HepG2 (cell line): Measurements from ENCODE around the gene KCNK15. TPM values are rescaled to one million over a fixed set of nuclear protein-coding genes. Genes with fewer than 3 reads are reported as not detected.

Source experiments
- ATAC-seq: fragments of 200-7000 bp; cut with Tn5 transposase; 3 replicates; pipeline ENCODE4 v1.9.1; 2020; ENCODE audit warnings: mild to moderate bottlenecking, moderate library complexity
- BruUV-seq: library from RNA; stranded (reverse); fragments of 400-500 nt; replicated peaks from 2 replicates; lab custom pipeline; 2021; lab: Mats Ljungman, UMichigan
- CTCF ChIA-PET: fragments of 300-600 bp; formaldehyde crosslinking; extraction: SDS; loops from one replicate; lab custom pipeline; 2021; ENCODE audit warnings: low total read pairs, inconsistent platforms, low intra/inter-chr PET ratio; lab: Yijun Ruan, JAX
- POLR2A ChIA-PET: fragments of 350-600 bp; sonication (Branson Sonifier 250); formaldehyde crosslinking; loops from one replicate; lab custom pipeline; 2020; ENCODE audit warnings: antibody characterized with exemption, inconsistent platforms; lab: Yijun Ruan, JAX
- DNase-seq: peaks from one replicate; pipeline ENCODE4 v3.0.0-alpha.2; 2015; ENCODE audit warnings: low spot score
- FAIRE-seq: peaks from 3 replicates; lab custom pipeline; 2011; peaks lifted over from hg19 to GRCh38; lab: Jason Lieb, UNC
- H2AFZ ChIP-seq: one replicate; pipeline ENCODE4 v1.6.1; 2011; ENCODE audit warnings: low read length, inconsistent platforms
- H3K27ac ChIP-seq: fragments of 300-600 bp; 3 replicates; pipeline ENCODE4 v1.8.0; 2011; ENCODE audit warnings: mixed run types, mild to moderate bottlenecking, mixed read lengths, low read length, inconsistent platforms; ENCODE audit not compliant: insufficient read depth; ENCODE audit errors: extremely low read length
- H3K27me3 ChIP-seq, 2 experiments: fragments of 200-600 bp in 1 of 2; 2 replicates in 1 of 2; 3 replicates in 1 of 2; pipeline versions ENCODE4 v1.6.0 to v1.8.0; 2011; ENCODE audit warnings: low read length in 2 of 2, mild to moderate bottlenecking in 2 of 2, moderate library complexity in 2 of 2, inconsistent platforms in 1 of 2; ENCODE audit not compliant: insufficient read depth in 2 of 2, control insufficient read depth in 1 of 2
- H3K36me3 ChIP-seq, 2 experiments: fragments of 200-600 bp in 1 of 2; replicated peaks in 1 of 2; 2 replicates in 1 of 2; 3 replicates in 1 of 2; pipeline versions ENCODE4 v1.5.1 to v1.8.0; 2011; ENCODE audit warnings: low read length in 2 of 2, inconsistent platforms in 1 of 2; ENCODE audit not compliant: insufficient read depth in 2 of 2, control insufficient read depth in 1 of 2
- H3K4me1 ChIP-seq: 2 replicates; pipeline ENCODE4 v1.5.1; 2012; ENCODE audit warnings: low read length, inconsistent platforms; ENCODE audit not compliant: insufficient read depth
- H3K4me2 ChIP-seq: 2 replicates; pipeline ENCODE4 v1.6.0; 2011; ENCODE audit warnings: low read depth, low read length, inconsistent platforms
- H3K4me3 ChIP-seq, 3 experiments: fragments of 200-600 bp in 1 of 3; sonication (generic), shearing (Covaris generic) in 1 of 3; replicated peaks in 1 of 3; 2 replicates each; pipeline ENCODE4 v1.5.1; 2011 to 2016; ENCODE audit warnings: low read length in 3 of 3, inconsistent platforms in 2 of 3, low read depth in 2 of 3, mild to moderate bottlenecking in 2 of 3, control low read depth in 1 of 3, mixed read lengths in 1 of 3; ENCODE audit not compliant: insufficient read depth in 1 of 3
- H3K79me2 ChIP-seq: one replicate; pipeline ENCODE4 v1.6.1; 2011; ENCODE audit warnings: low read length, inconsistent platforms; ENCODE audit not compliant: insufficient read depth
- H3K9ac ChIP-seq: 2 replicates; pipeline ENCODE4 v1.6.0; 2011; ENCODE audit warnings: mild to moderate bottlenecking, low read depth, low read length, inconsistent platforms; ENCODE audit not compliant: insufficient read depth
- H3K9me3 ChIP-seq: 2 replicates; pipeline ENCODE4 v1.5.1; 2012; ENCODE audit warnings: mild to moderate bottlenecking, low read length
- H4K20me1 ChIP-seq: 2 replicates; pipeline ENCODE4 v1.6.0; 2011; ENCODE audit warnings: inconsistent platforms, mild to moderate bottlenecking, low read length, moderate library complexity; ENCODE audit not compliant: insufficient read depth
- ARID2 ChIP-seq: sonication (generic); formaldehyde crosslinking; IDR thresholded peaks from 2 replicates; pipeline ENCODE4 v1.8.1; 2022; ENCODE audit warnings: mild to moderate bottlenecking, missing genetic modification reagents, borderline replicate concordance
- DZIP1 ChIP-seq: sonication (generic); formaldehyde crosslinking; IDR thresholded peaks from 2 replicates; pipeline ENCODE4 v1.5.0; 2020; ENCODE audit warnings: mild to moderate bottlenecking, missing genetic modification reagents
- EZH2 ChIP-seq: conservative IDR thresholded peaks from 2 replicates; pipeline ENCODE4 v1.6.1; 2012; ENCODE audit warnings: mild to moderate bottlenecking, low read depth, low read length, moderate library complexity
- LBX2 ChIP-seq: sonication (generic); formaldehyde crosslinking; IDR thresholded peaks from 2 replicates; pipeline ENCODE4 v1.5.0; 2020; ENCODE audit warnings: missing genetic modification reagents, mild to moderate bottlenecking, borderline replicate concordance
- POLR2A ChIP-seq, 2 experiments: IDR thresholded peaks; 2 replicates each; pipeline ENCODE4 v1.6.1; 2011; ENCODE audit warnings: low read depth in 2 of 2, low read length in 2 of 2, mild to moderate bottlenecking in 1 of 2, moderate library complexity in 1 of 2; ENCODE audit not compliant: insufficient read depth in 1 of 2
- RBAK ChIP-seq: sonication (generic); formaldehyde crosslinking; IDR thresholded peaks from 2 replicates; pipeline ENCODE4 v1.5.1; 2020; ENCODE audit warnings: mild to moderate bottlenecking, missing genetic modification reagents
- SETDB1 ChIP-seq: sonication (generic); formaldehyde crosslinking; IDR thresholded peaks from 2 replicates; pipeline ENCODE4 v1.5.1; 2020; ENCODE audit warnings: missing genetic modification reagents, mild to moderate bottlenecking, borderline replicate concordance
- TCF12 ChIP-seq, 2 experiments: fragments of 450-650 bp in 1 of 2; sonication (generic) in 1 of 2; formaldehyde crosslinking in 1 of 2; IDR thresholded peaks; 2 replicates each; pipeline versions ENCODE4 v1.6.1 to v1.8.0; 2017 to 2022; ENCODE audit warnings: antibody characterized with exemption in 1 of 2, mild to moderate bottlenecking in 1 of 2, missing genetic modification reagents in 1 of 2, moderate library complexity in 1 of 2
- TMF1 ChIP-seq: sonication (generic); formaldehyde crosslinking; IDR thresholded peaks from 2 replicates; pipeline ENCODE4 v1.8.1; 2022; ENCODE audit warnings: low read depth, missing genetic modification reagents
- WGBS: methylation state at CpG from one replicate; pipeline ENCODE4 v1.1.6; 2017; ENCODE audit warnings: low lambda C conversion rate; 5-methylcytosine and 5-hydroxymethylcytosine counted together
- in situ Hi-C: cut with HindIII; loops from 2 replicates; pipeline ENCODE4 v1.10.0; 2017; ENCODE audit warnings: low pct_unique_long_range_greater_than_20kb; ENCODE audit not compliant: extremely low pct_ligation_motif_present
- intact Hi-C: fragments of 100-400 bp; cut with micrococcal nuclease; formaldehyde crosslinking; loops from one replicate; pipeline ENCODE4 v1.10.0; 2022; ENCODE audit not compliant: unreplicated experiment
- polyA plus RNA-seq, 8 experiments: library from polyadenylated mRNA; depleted of rRNA in 3 of 8; stranded (reverse) in 7 of 8; unstranded in 1 of 8; fragments of >200 nt; fragmentation: Illumina TruSeq in 4 of 8; extraction: Trizol in 4 of 8; gene quantifications; 2 replicates each; pipeline versions ENCODE4 v1.2.1 to v1.2.3, GENCODE V29; 2011 to 2016; ENCODE audit warnings: low read depth in 4 of 8, missing spikeins in 1 of 8, mixed read lengths in 1 of 8; ENCODE audit not compliant: insufficient read depth in 1 of 8
- total RNA-seq, 5 experiments: library from RNA; depleted of rRNA; stranded (reverse); fragments of >200 nt; fragmentation: Illumina TruSeq; extraction: Trizol; gene quantifications; 2 replicates each; pipeline ENCODE4 v1.2.3, GENCODE V29; 2016; ENCODE audit warnings: low read depth in 1 of 5

The KCNK15 gene
- total and polyA plus RNA-seq, 2 of the 13 experiments (the other 11 are each of a cell fraction or from before 2014, with no cell fraction given) = 0.03 TPM; not detected in 1

GRCh38 chr20:44792796-44793195 lies 47.1 kb downstream of the KCNK15 start:
- ATAC-seq (no peak), DNase-seq (no peak), FAIRE-seq (no peak)
- Histone ChIP-seq H3K79me2 (no peaks in the 10 kb centered on the region), H2AFZ (no peak overlapping the region), H3K9me3 (no peaks in the 10 kb centered on the region), H3K4me3 (no peak overlapping the region), H3K4me1 (no peaks in the 10 kb centered on the region), H3K36me3 (no peaks in the 10 kb centered on the region), H3K27me3 (peaks cover 10 to 69% of the 10 kb centered on the region in 2 experiments; a peak in 4 of 5 replicates), H3K9ac (no peak overlapping the region), H3K4me2 (no peak overlapping the region), H3K27ac (no peak overlapping the region), H4K20me1 (no peaks in the 10 kb centered on the region)
- TF ChIP-seq DZIP1 (CRISPR knock-in tag) (no peak), LBX2 (CRISPR knock-in tag) (no peak), ARID2 (no peak), EZH2 (no peak), TMF1 (CRISPR knock-in tag) (no peak), SETDB1 (CRISPR knock-in tag) (no peak), TCF12 (IDR thresholded peaks at IDR 0.05) (no peak), TCF12 (CRISPR knock-in tag; IDR thresholded peaks at IDR 0.05) (no peak), RBAK (CRISPR knock-in tag) (no peak), POLR2A (IDR thresholded peaks at IDR 0.05; ENCODE audit: insufficient read depth in 1 of 2, low read depth in 2 of 2, low read length in 2 of 2) (no peak)
- no TSS peak for BruUV-seq
- CTCF ChIA-PET = no interaction called here
- POLR2A ChIA-PET = no interaction called here
- intact Hi-C loops (no loop called here), in situ Hi-C loops (no loop called here)
- 12% methylated on average over 7 of the region's 7 CpGs for WGBS
